ENCODE measurements around the gene MZB1. TPM values are rescaled to one million over a fixed set of nuclear protein-coding genes. Genes with fewer than 3 reads are reported as not detected.
"Not testable (repeated sequence)": the region's sequence is repeated elsewhere in the genome, so short reads cannot be mapped to it uniquely, and the experiment has no call there.

MZB1 gene
- total RNA-seq, 2 experiments from 2014 or later = 2.0 to 2.8 TPM

- intact Hi-C loops (cut with micrococcal nuclease) = loop anchor here (2.0 kb wide), 1 partner anchor 98 kb away; the partner anchor contains the start of gene MATR3
- H3K4me3 Mint-ChIP-seq = peak overlapping the region; percentile 83
- no peak for DNase-seq
- CTCF ChIA-PET = interaction anchor here (1.2 to 3.0 kb wide), 6 partner anchors 12 to 122 kb away, joined by 3 to 10 read pairs (median 4); partner anchors contain the start of gene SPATA24
- no peaks in the 10 kb centered on the region for H3K27me3 Mint-ChIP-seq (ENCODE audit: low read depth)
- peaks cover 36% of the 10 kb centered on the region for H3K4me1 Mint-ChIP-seq (ENCODE audit: low read depth)
- H3K9me3 Mint-ChIP-seq = no peaks in the 10 kb centered on the region
- H3K27ac Mint-ChIP-seq = peak overlapping the region; percentile 25
- peaks cover 1% of the 10 kb centered on the region for H3K36me3 Mint-ChIP-seq (ENCODE audit: low read depth)
These were observed 1.2 kb upstream of the MZB1 start for GRCh38 chr5:139390639-139391569.

- DNase-seq = no peak
- H3K9me3 Mint-ChIP-seq = no peaks in the 10 kb centered on the region
- no peaks in the 10 kb centered on the region for H3K36me3 Mint-ChIP-seq (ENCODE audit: low read depth)
- no peak overlapping the region for H3K4me3 Mint-ChIP-seq
- peaks cover 48% of the 10 kb centered on the region for H3K4me1 Mint-ChIP-seq (ENCODE audit: low read depth)
- H3K27ac Mint-ChIP-seq = no peak overlapping the region
- CTCF ChIA-PET = interaction anchor here (0.5 to 2.2 kb wide), 3 partner anchors 14 to 263 kb away, joined by 3 to 6 read pairs (median 5); no protein-coding TSS in a partner anchor
- intact Hi-C loops (cut with micrococcal nuclease) = no loop called here
- H3K27me3 Mint-ChIP-seq (ENCODE audit: low read depth) = no peaks in the 10 kb centered on the region
These were observed 1.4 kb downstream of the MZB1 start for GRCh38 chr5:139388198-139388821.

GRCh38 chr5:139387611-139388197, 2.0 kb downstream of the MZB1 start:
- intact Hi-C loops (cut with micrococcal nuclease) = no loop called here
- Mint-ChIP-seq H3K4me3 (no peak overlapping the region), H3K36me3 (ENCODE audit: low read depth) (no peaks in the 10 kb centered on the region), H3K9me3 (no peaks in the 10 kb centered on the region), H3K4me1 (ENCODE audit: low read depth) (peaks cover 43% of the 10 kb centered on the region), H3K27me3 (ENCODE audit: low read depth) (no peaks in the 10 kb centered on the region), H3K27ac (no peak overlapping the region)
- no peak for DNase-seq
- CTCF ChIA-PET = interaction anchor here (2.2 kb wide), 1 partner anchor 15 kb away, joined by 6 read pairs; no protein-coding TSS in a partner anchor

GRCh38 chr5:139386956-139387355, 2.8 kb downstream of the MZB1 start:
- H3K36me3 Mint-ChIP-seq (ENCODE audit: low read depth); DNase-seq; H3K27me3 Mint-ChIP-seq (ENCODE audit: low read depth); H3K27ac Mint-ChIP-seq; intact Hi-C loops (cut with micrococcal nuclease); H3K9me3 Mint-ChIP-seq; H3K4me3 Mint-ChIP-seq: not testable (repeated sequence)
- CTCF ChIA-PET = interaction anchor here (2.2 kb wide), 1 partner anchor 15 kb away, joined by 6 read pairs; no protein-coding TSS in a partner anchor
- H3K4me1 Mint-ChIP-seq (ENCODE audit: low read depth) = peaks cover 42% of the 10 kb centered on the region

GRCh38 chr5:139386050-139386438, 3.7 kb downstream of the MZB1 start:
- DNase-seq = no peak
- Mint-ChIP-seq H3K27ac (no peak overlapping the region), H3K4me3 (no peak overlapping the region), H3K4me1 (ENCODE audit: low read depth) (peaks cover 35% of the 10 kb centered on the region), H3K27me3 (ENCODE audit: low read depth) (no peaks in the 10 kb centered on the region), H3K36me3 (ENCODE audit: low read depth) (no peaks in the 10 kb centered on the region), H3K9me3 (no peaks in the 10 kb centered on the region)
- intact Hi-C loops (cut with micrococcal nuclease) = no loop called here
- CTCF ChIA-PET = interaction anchor here (0.6 to 2.2 kb wide), 2 partner anchors 16 to 125 kb away, joined by 3 to 6 read pairs; no protein-coding TSS in a partner anchor

- intact Hi-C loops (cut with micrococcal nuclease) = no loop called here
- H3K4me1 Mint-ChIP-seq (ENCODE audit: low read depth) = peaks cover 30% of the 10 kb centered on the region
- H3K27me3 Mint-ChIP-seq (ENCODE audit: low read depth) = no peaks in the 10 kb centered on the region
- CTCF ChIA-PET = interaction anchor here (0.6 to 2.2 kb wide), 2 partner anchors 17 to 126 kb away, joined by 3 to 6 read pairs; no protein-coding TSS in a partner anchor
- H3K27ac Mint-ChIP-seq = peak overlapping the region; percentile 56
- no peaks in the 10 kb centered on the region for H3K9me3 Mint-ChIP-seq
- DNase-seq = peak; percentile 55
- no peaks in the 10 kb centered on the region for H3K36me3 Mint-ChIP-seq (ENCODE audit: low read depth)
- H3K4me3 Mint-ChIP-seq = peak overlapping the region; percentile 29
These were observed 4.4 kb downstream of the MZB1 start for GRCh38 chr5:139385061-139386049.

- intact Hi-C loops (cut with micrococcal nuclease) = no loop called here
- Mint-ChIP-seq H3K27me3 (ENCODE audit: low read depth) (no peaks in the 10 kb centered on the region), H3K27ac (no peak overlapping the region), H3K4me1 (ENCODE audit: low read depth) (peaks cover 23% of the 10 kb centered on the region), H3K4me3 (no peak overlapping the region), H3K9me3 (no peaks in the 10 kb centered on the region), H3K36me3 (ENCODE audit: low read depth) (no peaks in the 10 kb centered on the region)
- no peak for DNase-seq
- CTCF ChIA-PET = no interaction called here
These were observed 5.1 kb downstream of the MZB1 start for GRCh38 chr5:139384591-139385051.

GRCh38 chr5:139383993-139384590, 5.6 kb downstream of the MZB1 start:
- no peak overlapping the region for H3K27ac Mint-ChIP-seq
- CTCF ChIA-PET = no interaction called here
- H3K4me3 Mint-ChIP-seq = no peak overlapping the region
- DNase-seq = no peak
- no peaks in the 10 kb centered on the region for H3K27me3 Mint-ChIP-seq (ENCODE audit: low read depth)
- H3K4me1 Mint-ChIP-seq (ENCODE audit: low read depth) = peaks cover 20% of the 10 kb centered on the region
- H3K9me3 Mint-ChIP-seq = no peaks in the 10 kb centered on the region
- no peaks in the 10 kb centered on the region for H3K36me3 Mint-ChIP-seq (ENCODE audit: low read depth)
- intact Hi-C loops (cut with micrococcal nuclease) = no loop called here

GRCh38 chr5:139383275-139383992, 6.3 kb downstream of the MZB1 start, which contains the start of gene SLC23A1:
Gene SLC23A1 (minus strand): TSS chr5:139383297. CDS start chr5:139383253, 44 bp downstream.
- Mint-ChIP-seq H3K4me3 (no peak within 1 kb of the TSS), H3K27me3 (ENCODE audit: low read depth) (no peaks in the 10 kb centered on the region), H3K27ac (no peak within 1 kb of the TSS), H3K4me1 (ENCODE audit: low read depth) (peaks cover 18% of the 10 kb centered on the region), H3K9me3 (no peaks in the 10 kb centered on the region), H3K36me3 (ENCODE audit: low read depth) (no peaks in the 10 kb centered on the region)
- DNase-seq = no peak
- CTCF ChIA-PET = interaction anchor here (0.6 kb wide), 1 partner anchor 93 kb away, joined by 3 read pairs; no protein-coding TSS in a partner anchor
- intact Hi-C loops (cut with micrococcal nuclease) = no loop called here

GRCh38 chr5:139382807-139383206, 6.9 kb downstream of the MZB1 start:
- Mint-ChIP-seq H3K27me3 (ENCODE audit: low read depth) (no peaks in the 10 kb centered on the region), H3K4me1 (ENCODE audit: low read depth) (peaks cover 18% of the 10 kb centered on the region), H3K27ac (no peak overlapping the region), H3K9me3 (no peaks in the 10 kb centered on the region), H3K36me3 (ENCODE audit: low read depth) (no peaks in the 10 kb centered on the region), H3K4me3 (no peak overlapping the region)
- intact Hi-C loops (cut with micrococcal nuclease) = no loop called here
- DNase-seq = no peak
- CTCF ChIA-PET = no interaction called here

All from activated naive CD4-positive, alpha-beta T cell treated with anti-CD3 and anti-CD28 coated beads for 36 hours (primary cell).